GM19372 (cell line): Measurements from ENCODE around the gene TREH.
"Not testable (repeated sequence)": the region's sequence is repeated elsewhere in the genome, so short reads cannot be mapped to it uniquely, and the experiment has no call there.

Experiments used
- ATAC-seq: cut with Tn5 transposase; IDR thresholded peaks from one replicate; pipeline ENCODE4 v1.9.1; 2021; ENCODE audit warnings: mild to moderate bottlenecking, low read depth, moderate library complexity; ENCODE audit not compliant: unreplicated experiment

Gene TREH

GRCh38 chr11:118679483-118679882, at the start of gene TREH:
Gene TREH (minus strand): TSS chr11:118679650. CDS start chr11:118679627, 23 bp downstream.
- ATAC-seq = no peak

GRCh38 chr11:118728112-118728511, 48.7 kb upstream of the TREH start:
- not testable (repeated sequence) for ATAC-seq

- not testable (repeated sequence) for ATAC-seq
Observed at GRCh38 chr11:118727721-118728066, 48.2 kb upstream of the TREH start.

- not testable (repeated sequence) for ATAC-seq
Observed at GRCh38 chr11:118727001-118727720, 47.7 kb upstream of the TREH start.

- not testable (repeated sequence) for ATAC-seq
Observed at GRCh38 chr11:118721478-118722015, 42.1 kb upstream of the TREH start.

GRCh38 chr11:118720740-118721139, 41.3 kb upstream of the TREH start:
- ATAC-seq = not testable (repeated sequence)

- ATAC-seq = not testable (repeated sequence)
Observed at GRCh38 chr11:118720078-118720477, 40.6 kb upstream of the TREH start.

- ATAC-seq = not testable (repeated sequence)
Observed at GRCh38 chr11:118718562-118718961, 39.1 kb upstream of the TREH start.

GRCh38 chr11:118717733-118718132, 38.3 kb upstream of the TREH start:
- not testable (repeated sequence) for ATAC-seq

- ATAC-seq = not testable (repeated sequence)
Observed at GRCh38 chr11:118717221-118717620, 37.8 kb upstream of the TREH start.

GRCh38 chr11:118715837-118716260, 36.4 kb upstream of the TREH start:
- no peak for ATAC-seq

- ATAC-seq = no peak
Observed at GRCh38 chr11:118715245-118715831, 35.9 kb upstream of the TREH start.

GRCh38 chr11:118714816-118715215, 35.4 kb upstream of the TREH start:
- ATAC-seq = no peak

GRCh38 chr11:118714416-118714815, 35.0 kb upstream of the TREH start:
- ATAC-seq = not testable (repeated sequence)

- no peak for ATAC-seq
Observed at GRCh38 chr11:118708296-118708695, 28.8 kb upstream of the TREH start.

GRCh38 chr11:118706546-118706825, 27.0 kb upstream of the TREH start:
- no peak for ATAC-seq

GRCh38 chr11:118705791-118706545, 26.5 kb upstream of the TREH start:
- no peak for ATAC-seq

GRCh38 chr11:118705111-118705741, 25.8 kb upstream of the TREH start:
- no peak for ATAC-seq

- ATAC-seq = no peak
Observed at GRCh38 chr11:118703563-118704106, 24.2 kb upstream of the TREH start.

GRCh38 chr11:118699506-118700220, 20.2 kb upstream of the TREH start:
- ATAC-seq = no peak
